Fibroblast of pulmonary artery (primary cell): ENCODE measurements around the gene CCDC87.

ENCODE experiments used
- DNase-seq: peaks from one replicate; pipeline ENCODE4 v3.0.0-alpha.2; 2010; ENCODE audit warnings: low read depth
- H3K4me3 ChIP-seq: replicated peaks from 2 replicates; pipeline ENCODE4 v1.5.1; 2011; ENCODE audit warnings: low read depth, mild to moderate bottlenecking, control low read depth, low read length, moderate library complexity
- TF ChIP-seq, protein P1 (sequence below): IDR thresholded peaks from 2 replicates; pipeline ENCODE4 v1.5.1; 2011; ENCODE audit warnings: mild to moderate bottlenecking, control low read depth, low read length, inconsistent platforms; ENCODE audit errors: missing control alignments

The CCDC87 gene

DNA sequence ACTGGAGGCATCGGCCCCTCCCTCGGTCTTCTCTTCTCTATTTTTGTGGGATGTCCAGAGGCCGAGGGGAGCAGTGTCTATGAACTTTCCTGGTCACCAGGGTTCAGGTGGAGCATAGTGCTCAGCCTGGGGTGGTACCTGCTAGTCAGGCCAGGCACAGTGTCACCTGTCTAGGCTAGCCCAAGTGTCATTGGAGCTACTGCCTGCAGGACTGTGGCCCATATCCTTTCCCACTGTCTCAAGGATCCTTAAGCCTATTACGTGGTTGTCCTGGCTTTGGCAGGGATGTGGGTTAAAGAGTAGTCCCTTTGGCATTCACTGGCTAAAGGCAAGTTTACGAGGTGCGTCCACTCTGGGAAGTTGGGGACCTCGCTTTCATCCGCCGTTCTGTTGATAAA lies 32.9 kb upstream of the CCDC87 start:
- no peak for DNase-seq
- no peak overlapping the region for H3K4me3 ChIP-seq

DNA sequence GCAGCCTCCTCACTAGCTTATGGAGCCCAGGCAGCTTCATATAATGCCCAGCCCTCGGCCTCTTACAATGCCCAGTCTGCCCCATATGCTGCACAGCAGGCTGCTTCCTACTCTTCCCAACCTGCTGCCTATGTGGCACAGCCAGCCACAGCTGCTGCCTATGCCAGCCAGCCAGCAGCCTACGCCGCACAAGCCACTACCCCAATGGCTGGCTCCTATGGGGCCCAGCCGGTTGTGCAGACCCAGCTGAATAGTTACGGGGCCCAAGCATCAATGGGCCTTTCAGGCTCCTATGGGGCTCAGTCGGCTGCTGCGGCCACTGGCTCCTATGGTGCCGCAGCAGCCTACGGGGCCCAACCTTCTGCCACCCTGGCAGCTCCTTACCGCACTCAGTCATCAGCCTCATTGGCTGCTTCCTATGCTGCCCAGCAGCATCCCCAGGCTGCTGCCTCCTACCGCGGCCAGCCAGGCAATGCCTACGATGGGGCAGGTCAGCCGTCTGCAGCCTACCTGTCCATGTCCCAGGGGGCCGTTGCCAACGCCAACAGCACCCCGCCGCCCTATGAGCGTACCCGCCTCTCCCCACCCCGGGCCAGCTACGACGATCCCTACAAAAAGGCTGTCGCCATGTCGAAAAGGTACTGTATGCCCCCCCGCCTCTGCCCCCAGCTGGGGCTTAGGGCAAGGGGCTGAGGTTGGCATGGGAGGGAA lies 32.3 kb upstream of the CCDC87 start:
- TF ChIP-seq, protein P1, sequence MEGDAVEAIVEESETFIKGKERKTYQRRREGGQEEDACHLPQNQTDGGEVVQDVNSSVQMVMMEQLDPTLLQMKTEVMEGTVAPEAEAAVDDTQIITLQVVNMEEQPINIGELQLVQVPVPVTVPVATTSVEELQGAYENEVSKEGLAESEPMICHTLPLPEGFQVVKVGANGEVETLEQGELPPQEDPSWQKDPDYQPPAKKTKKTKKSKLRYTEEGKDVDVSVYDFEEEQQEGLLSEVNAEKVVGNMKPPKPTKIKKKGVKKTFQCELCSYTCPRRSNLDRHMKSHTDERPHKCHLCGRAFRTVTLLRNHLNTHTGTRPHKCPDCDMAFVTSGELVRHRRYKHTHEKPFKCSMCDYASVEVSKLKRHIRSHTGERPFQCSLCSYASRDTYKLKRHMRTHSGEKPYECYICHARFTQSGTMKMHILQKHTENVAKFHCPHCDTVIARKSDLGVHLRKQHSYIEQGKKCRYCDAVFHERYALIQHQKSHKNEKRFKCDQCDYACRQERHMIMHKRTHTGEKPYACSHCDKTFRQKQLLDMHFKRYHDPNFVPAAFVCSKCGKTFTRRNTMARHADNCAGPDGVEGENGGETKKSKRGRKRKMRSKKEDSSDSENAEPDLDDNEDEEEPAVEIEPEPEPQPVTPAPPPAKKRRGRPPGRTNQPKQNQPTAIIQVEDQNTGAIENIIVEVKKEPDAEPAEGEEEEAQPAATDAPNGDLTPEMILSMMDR: no peak
- no peak for DNase-seq
- H3K4me3 ChIP-seq: no peak overlapping the region

More for the DNA sequence above, 32.9 kb upstream of the CCDC87 start:
- TF ChIP-seq, protein P1: no peak

DNA sequence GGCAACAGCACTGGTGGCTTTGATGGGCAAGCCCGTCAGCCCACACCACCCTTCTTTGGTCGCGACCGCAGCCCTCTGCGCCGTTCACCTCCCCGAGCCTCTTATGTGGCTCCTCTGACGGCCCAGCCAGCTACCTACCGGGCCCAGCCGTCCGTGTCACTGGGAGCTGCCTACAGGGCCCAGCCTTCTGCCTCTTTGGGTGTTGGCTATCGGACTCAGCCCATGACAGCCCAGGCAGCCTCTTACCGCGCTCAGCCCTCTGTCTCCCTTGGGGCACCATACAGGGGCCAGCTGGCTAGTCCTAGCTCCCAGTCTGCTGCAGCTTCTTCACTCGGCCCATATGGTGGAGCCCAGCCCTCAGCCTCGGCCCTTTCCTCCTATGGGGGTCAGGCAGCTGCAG lies 31.6 kb upstream of the CCDC87 start:
- no peak for DNase-seq
- TF ChIP-seq, protein P1: no peak
- no peak overlapping the region for H3K4me3 ChIP-seq

DNA sequence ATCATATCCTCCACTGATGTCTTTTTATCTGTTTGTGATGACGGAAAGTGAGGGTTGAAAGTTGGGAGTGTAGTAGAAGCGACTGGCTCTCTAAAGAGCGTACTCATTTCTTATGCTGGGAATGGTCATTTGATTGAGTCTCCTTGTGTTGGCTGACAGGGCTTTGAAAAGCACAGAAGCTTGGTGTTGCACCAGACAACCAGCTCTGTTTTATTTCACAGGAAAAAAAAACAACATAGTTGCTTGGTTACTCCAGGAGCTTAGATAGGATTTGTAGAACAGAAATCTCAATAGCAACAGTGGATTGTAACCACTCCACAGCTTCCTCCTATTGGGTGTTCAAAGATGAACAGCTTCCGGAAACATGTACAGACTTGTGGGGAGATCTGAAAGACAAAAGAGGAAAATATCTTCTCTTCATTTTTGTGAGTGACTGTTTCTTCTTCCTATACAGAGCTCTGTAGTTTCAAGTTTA lies 26.3 kb upstream of the CCDC87 start:
- peak; percentile 88 for DNase-seq
- H3K4me3 ChIP-seq: peak overlapping the region; percentile 81
- TF ChIP-seq, protein P1: no peak

DNA sequence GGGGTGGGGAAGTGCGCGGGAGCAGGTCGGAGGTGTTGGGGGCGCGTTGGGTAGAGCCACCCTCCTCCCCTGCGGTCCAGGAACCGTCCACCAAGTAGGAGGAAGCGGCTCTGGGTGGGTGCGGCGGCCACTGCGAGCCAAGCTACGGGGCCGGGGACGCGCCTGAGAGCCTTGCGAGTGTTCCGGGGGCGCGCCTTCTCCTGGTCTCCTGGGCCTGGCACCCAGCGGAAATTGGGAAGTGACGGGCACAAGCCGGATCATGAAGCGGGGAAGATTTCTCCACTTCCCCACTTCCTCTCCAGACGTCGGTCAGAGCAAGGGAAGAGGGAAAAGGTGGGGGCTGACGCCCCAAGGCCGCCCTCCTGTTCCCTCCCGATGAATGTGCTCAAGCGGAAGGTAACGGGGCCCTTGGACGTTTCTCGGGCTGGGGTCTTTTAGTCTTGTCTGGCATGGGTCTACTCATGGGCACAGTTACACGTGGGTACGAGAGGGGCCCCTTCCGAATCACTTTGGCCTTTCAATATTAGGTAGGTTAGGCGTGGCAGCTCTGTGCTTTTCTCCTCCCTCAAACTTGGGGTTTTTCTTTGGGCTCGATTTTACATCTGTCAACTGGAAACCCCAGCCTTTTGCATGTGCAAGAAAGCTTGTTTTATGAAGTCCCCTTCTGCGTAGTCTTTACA lies 24.4 kb upstream of the CCDC87 start:
- TF ChIP-seq, protein P1: no peak
- DNase-seq: peak; percentile 57

DNA sequence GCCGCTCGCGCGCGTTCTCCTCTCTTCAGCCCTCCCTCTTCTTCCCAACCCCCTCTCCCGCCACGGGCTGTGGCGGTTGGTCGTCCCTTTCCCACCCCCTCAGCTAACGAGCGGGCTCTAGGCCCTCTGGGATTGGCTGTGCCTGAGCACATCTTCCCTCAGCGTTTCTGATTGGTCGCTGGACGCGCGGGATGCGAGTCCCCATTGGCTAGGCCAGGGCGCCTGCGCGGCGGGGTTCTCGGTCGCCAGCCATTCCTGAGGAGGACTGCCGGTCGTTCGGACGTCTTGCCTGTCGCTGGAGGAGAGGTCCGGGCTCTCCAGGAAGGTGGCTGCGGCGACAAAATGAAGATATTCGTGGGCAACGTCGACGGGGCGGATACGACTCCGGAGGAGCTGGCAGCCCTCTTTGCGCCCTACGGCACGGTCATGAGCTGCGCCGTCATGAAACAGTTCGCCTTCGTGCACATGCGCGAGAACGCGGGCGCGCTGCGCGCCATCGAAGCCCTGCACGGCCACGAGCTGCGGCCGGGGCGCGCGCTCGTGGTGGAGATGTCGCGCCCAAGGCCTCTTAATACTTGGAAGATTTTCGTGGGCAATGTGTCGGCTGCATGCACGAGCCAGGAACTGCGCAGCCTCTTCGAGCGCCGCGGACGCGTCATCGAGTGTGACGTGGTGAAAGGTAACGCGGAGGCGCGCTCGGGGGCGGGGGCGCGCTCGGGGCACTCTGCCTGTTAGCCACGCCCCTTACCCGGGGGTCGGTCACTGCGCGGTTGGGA lies 23.7 kb upstream of the CCDC87 start, which contains the start of gene RBM14:
Gene RBM14, plus strand, starts transcription at position 252 of the 776 bp plus-strand sequence. Its CDS starts 91 bp downstream, at position 343.
- DNase-seq: peak; percentile 99
- TF ChIP-seq, protein P1: no peak
- H3K4me3 ChIP-seq: peak within 1 kb of the TSS; percentile 81

More for the DNA sequence above, 24.4 kb upstream of the CCDC87 start:
- peak overlapping the region; percentile 81 for H3K4me3 ChIP-seq
